CD4-positive, CD25-positive, alpha-beta regulatory T cell (primary cell): ENCODE results near the gene PCDHA4. TPM values are rescaled to one million over a fixed set of nuclear protein-coding genes. Genes with fewer than 3 reads are reported as not detected.
"Not testable (repeated sequence)": the region's sequence is repeated elsewhere in the genome, so short reads cannot be mapped to it uniquely, and the experiment has no call there.

Experiments
- ATAC-seq, 2 donors: fragments of 150-1000 bp; cut with Tn5 transposase; one replicate each; pipeline ENCODE4 v1.10.0; 2021; ENCODE audit warnings: low read depth in 2 of 2, moderate number of reproducible peaks in 2 of 2, moderate library complexity in 1 of 2
- DNase-seq, 3 donors: peaks; one replicate each; pipeline versions ENCODE4 v3.0.0 to v3.0.0-alpha.2; 2012 to 2022; ENCODE audit warnings: mixed read lengths in 1 of 3
- H3K27ac ChIP-seq: one replicate; pipeline ENCODE4 v1.7.0; 2013; ENCODE audit warnings: mild to moderate bottlenecking, low read length; ENCODE audit not compliant: insufficient read depth, poor library complexity, severe bottlenecking
- H3K27me3 ChIP-seq: one replicate; pipeline ENCODE4 v1.7.0; 2013; ENCODE audit warnings: low read length; ENCODE audit not compliant: control insufficient read depth, insufficient read depth
- H3K36me3 ChIP-seq: one replicate; pipeline ENCODE4 v1.7.0; 2013; ENCODE audit warnings: mild to moderate bottlenecking, low read length, moderate library complexity; ENCODE audit not compliant: control insufficient read depth, insufficient read depth
- H3K4me1 ChIP-seq: 2 replicates; pipeline ENCODE4 v1.7.0; 2013; ENCODE audit warnings: mild to moderate bottlenecking, low read length; ENCODE audit not compliant: insufficient read depth, control insufficient read depth, poor library complexity, severe bottlenecking
- H3K4me3 ChIP-seq: one replicate; pipeline ENCODE4 v1.7.0; 2013; ENCODE audit warnings: low read depth, mild to moderate bottlenecking, low read length, moderate library complexity
- H3K9me3 ChIP-seq, 2 experiments: 1 replicate in 1 of 2; 2 replicates in 1 of 2; pipeline ENCODE4 v1.7.0; 2013; ENCODE audit warnings: low read length in 2 of 2, mild to moderate bottlenecking in 1 of 2, moderate library complexity in 1 of 2; ENCODE audit not compliant: control insufficient read depth in 2 of 2
- H3K27ac Mint-ChIP-seq, 3 donors: one replicate each; pipeline ENCODE4 v1.8.0; 2020 to 2022; ENCODE audit warnings: mild to moderate bottlenecking in 3 of 3, mixed read lengths in 3 of 3, moderate library complexity in 2 of 3
- H3K27me3 Mint-ChIP-seq: one replicate; pipeline ENCODE4 v1.8.0; 2022; ENCODE audit warnings: mild to moderate bottlenecking, mixed read lengths
- H3K36me3 Mint-ChIP-seq: one replicate; pipeline ENCODE4 v1.8.0; 2020; ENCODE audit warnings: mixed read lengths
- H3K4me1 Mint-ChIP-seq, 4 donors: one replicate each; pipeline ENCODE4 v1.8.0; 2020 to 2022; ENCODE audit warnings: mixed read lengths in 4 of 4, mild to moderate bottlenecking in 1 of 4
- H3K4me3 Mint-ChIP-seq, 4 donors: one replicate each; pipeline ENCODE4 v1.8.0; 2020 to 2022; ENCODE audit warnings: mild to moderate bottlenecking in 4 of 4, mixed read lengths in 4 of 4, moderate library complexity in 3 of 4
- H3K9me3 Mint-ChIP-seq, 7 donors: one replicate each; pipeline ENCODE4 v1.8.0; 2020 to 2022; ENCODE audit warnings: mixed read lengths in 7 of 7, mild to moderate bottlenecking in 3 of 7, moderate library complexity in 2 of 7
- polyA plus RNA-seq, 4 donors: library from polyadenylated mRNA; unstranded; fragments of 300-500 nt; fragmentation: Illumina TruSeq; gene quantifications; one replicate each; pipeline ENCODE4 v1.2.3, GENCODE V29; 2021
- total RNA-seq: library from RNA; stranded (reverse); gene quantifications from one replicate; pipeline ENCODE4 v1.2.3, GENCODE V29; 2022

Gene PCDHA4
- total and polyA plus RNA-seq, 5 donors from 2014 or later: not detected

DNA sequence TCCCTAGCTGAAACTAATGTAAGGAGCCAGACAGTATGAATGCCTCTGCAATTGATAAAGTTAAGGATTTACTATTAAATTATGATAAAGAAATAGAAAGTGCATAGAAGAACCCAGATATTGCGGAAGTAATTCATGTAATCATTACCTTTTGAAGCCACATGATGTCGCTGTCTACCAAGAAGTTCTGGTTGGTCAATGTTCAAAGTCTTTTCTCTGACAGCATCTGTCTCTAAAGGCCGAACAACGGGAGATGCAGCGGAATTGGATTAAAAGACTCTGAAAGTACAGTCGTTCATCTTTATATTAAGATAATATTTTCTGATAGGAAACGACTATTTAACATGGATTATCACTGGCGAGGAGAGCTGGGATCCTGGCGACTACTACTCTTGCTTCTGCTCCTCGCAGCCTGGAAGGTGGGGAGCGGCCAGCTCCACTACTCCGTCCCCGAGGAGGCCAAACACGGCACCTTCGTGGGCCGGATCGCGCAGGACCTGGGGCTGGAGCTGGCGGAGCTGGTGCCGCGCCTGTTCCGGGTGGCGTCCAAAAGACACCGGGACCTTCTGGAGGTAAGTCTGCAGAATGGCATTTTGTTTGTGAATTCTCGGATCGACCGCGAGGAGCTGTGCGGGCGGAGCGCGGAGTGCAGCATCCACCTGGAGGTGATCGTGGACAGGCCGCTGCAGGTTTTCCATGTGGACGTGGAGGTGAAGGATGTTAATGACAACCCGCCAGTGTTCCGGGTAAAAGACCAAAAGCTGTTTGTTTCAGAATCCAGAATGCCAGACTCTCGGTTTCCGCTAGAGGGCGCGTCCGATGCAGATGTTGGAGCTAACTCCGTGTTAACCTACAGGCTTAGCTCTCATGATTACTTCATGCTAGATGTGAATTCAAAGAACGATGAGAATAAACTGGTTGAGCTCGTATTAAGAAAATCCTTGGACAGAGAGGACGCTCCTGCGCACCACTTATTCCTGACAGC lies 34.4 kb downstream of the PCDHA4 start, which contains the start of gene PCDHA8:
Gene PCDHA8, plus strand, starts transcription at position 210 of the 985 bp plus-strand sequence. Its CDS starts 135 bp downstream, at position 345.
- H3K36me3 Mint-ChIP-seq: no peaks in the 10 kb centered on the region
- Histone ChIP-seq H3K4me3 (no peak within 1 kb of the TSS), H3K27ac (no peak within 1 kb of the TSS), H3K36me3 (no peaks in the 10 kb centered on the region), H3K4me1 (no peaks in the 10 kb centered on the region), H3K27me3 (no peaks in the 10 kb centered on the region), H3K9me3 (peaks cover 3 to 8% of the 10 kb centered on the region in 2 experiments)
- H3K27me3 Mint-ChIP-seq: no peaks in the 10 kb centered on the region
- DNase-seq: peak in 1 of 3 donors; percentile 5
- H3K9me3 Mint-ChIP-seq: peaks cover 0 to 21% (median 4%) of the 10 kb centered on the region in 7 donors
- peak within 1 kb of the TSS in 1 of 4 donors; percentile 24 for H3K4me3 Mint-ChIP-seq
- ATAC-seq: no peak
- no peak within 1 kb of the TSS for H3K27ac Mint-ChIP-seq
- H3K4me1 Mint-ChIP-seq: no peaks in the 10 kb centered on the region

DNA sequence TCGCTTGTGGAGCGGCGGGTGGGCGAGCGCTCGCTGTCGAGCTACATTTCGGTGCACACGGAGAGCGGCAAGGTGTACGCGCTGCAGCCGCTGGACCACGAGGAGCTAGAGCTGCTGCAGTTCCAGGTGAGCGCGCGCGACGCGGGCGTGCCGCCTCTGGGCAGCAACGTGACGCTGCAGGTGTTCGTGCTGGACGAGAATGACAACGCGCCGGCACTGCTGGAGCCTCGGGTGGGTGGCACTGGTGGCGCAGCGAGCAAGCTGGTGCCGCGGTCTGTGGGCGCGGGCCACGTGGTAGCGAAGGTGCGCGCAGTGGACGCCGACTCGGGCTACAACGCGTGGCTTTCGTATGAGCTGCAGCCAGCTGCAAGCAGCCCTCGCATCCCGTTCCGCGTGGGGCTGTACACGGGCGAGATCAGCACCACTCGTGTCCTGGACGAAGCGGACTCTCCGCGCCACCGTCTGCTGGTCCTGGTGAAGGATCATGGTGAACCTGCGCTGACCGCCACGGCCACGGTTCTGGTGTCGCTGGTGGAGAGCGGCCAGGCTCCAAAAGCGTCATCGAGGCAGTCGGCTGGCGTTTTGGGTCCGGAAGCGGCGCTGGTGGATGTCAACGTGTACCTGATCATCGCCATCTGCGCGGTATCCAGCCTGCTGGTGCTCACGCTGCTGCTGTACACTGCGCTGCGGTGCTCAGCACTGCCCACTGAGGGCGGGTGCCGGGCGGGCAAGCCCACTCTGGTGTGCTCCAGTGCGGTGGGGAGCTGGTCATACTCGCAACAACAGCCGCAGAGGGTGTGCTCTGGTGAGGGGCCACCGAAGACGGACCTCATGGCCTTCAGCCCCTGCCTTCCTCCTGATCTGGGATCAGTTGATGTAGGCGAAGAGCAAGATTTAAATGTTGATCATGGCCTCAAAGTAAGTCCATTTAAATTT lies 36.2 kb downstream of the PCDHA4 start:
- Histone ChIP-seq H3K4me3 (no peak overlapping the region), H3K36me3 (no peaks in the 10 kb centered on the region), H3K4me1 (no peaks in the 10 kb centered on the region), H3K27ac (no peak overlapping the region), H3K27me3 (peaks cover 3% of the 10 kb centered on the region), H3K9me3 (peaks cover 3 to 8% of the 10 kb centered on the region in 2 experiments)
- Mint-ChIP-seq H3K36me3 (no peaks in the 10 kb centered on the region), H3K4me1 (no peaks in the 10 kb centered on the region), H3K9me3 (peaks cover 0 to 26% (median 7%) of the 10 kb centered on the region in 7 donors), H3K27me3 (no peaks in the 10 kb centered on the region), H3K27ac (no peak overlapping the region), H3K4me3 (no peak overlapping the region)
- ATAC-seq (no peak), DNase-seq (no peak)

DNA sequence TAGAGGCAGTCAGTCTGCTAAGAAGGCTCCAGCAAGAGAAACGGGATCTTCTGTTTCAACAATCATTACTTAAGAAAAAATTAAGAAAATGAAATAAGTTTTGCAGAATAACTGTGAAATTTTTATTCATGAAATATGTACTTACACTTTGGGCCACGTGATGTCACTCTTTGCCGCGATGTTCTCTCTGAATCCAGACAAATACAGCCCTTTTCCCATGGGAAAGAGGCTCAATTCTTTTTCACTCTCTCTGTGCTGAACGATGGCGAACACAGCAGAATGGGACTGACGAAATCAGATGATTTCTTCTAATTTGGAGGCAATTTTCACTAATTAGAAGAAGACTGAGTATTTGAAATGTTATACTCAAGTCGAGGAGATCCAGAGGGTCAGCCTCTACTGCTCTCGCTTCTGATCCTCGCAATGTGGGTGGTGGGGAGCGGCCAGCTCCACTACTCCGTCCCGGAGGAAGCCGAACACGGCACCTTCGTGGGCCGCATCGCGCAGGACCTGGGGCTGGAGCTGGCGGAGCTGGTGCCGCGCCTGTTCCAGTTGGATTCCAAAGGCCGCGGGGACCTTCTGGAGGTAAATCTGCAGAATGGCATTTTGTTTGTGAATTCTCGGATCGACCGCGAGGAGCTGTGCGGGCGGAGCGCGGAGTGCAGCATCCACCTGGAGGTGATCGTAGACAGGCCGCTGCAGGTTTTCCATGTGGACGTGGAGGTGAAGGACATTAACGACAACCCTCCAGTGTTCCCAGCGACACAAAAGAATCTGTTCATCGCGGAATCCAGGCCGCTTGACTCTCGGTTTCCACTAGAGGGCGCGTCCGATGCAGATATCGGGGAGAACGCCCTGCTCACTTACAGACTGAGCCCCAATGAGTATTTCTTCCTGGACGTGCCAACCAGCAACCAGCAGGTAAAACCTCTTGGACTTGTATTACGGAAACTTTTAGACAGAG lies 41.6 kb downstream of the PCDHA4 start, which contains the start of gene PCDHA9:
Gene PCDHA9, plus strand, starts transcription at position 244 of the 964 bp plus-strand sequence. Its CDS starts 114 bp downstream, at position 358.
- not testable (repeated sequence) for H3K36me3 Mint-ChIP-seq, H3K4me3 Mint-ChIP-seq, ATAC-seq, H3K27me3 Mint-ChIP-seq, H3K4me1 ChIP-seq, H3K27ac ChIP-seq, H3K36me3 ChIP-seq, H3K4me1 Mint-ChIP-seq, H3K4me3 ChIP-seq, DNase-seq, H3K27ac Mint-ChIP-seq, H3K27me3 ChIP-seq
- H3K9me3 ChIP-seq: peaks cover 5 to 11% of the 10 kb centered on the region in 2 experiments
- H3K9me3 Mint-ChIP-seq: peaks cover 0 to 13% (median 3%) of the 10 kb centered on the region in 7 donors

DNA sequence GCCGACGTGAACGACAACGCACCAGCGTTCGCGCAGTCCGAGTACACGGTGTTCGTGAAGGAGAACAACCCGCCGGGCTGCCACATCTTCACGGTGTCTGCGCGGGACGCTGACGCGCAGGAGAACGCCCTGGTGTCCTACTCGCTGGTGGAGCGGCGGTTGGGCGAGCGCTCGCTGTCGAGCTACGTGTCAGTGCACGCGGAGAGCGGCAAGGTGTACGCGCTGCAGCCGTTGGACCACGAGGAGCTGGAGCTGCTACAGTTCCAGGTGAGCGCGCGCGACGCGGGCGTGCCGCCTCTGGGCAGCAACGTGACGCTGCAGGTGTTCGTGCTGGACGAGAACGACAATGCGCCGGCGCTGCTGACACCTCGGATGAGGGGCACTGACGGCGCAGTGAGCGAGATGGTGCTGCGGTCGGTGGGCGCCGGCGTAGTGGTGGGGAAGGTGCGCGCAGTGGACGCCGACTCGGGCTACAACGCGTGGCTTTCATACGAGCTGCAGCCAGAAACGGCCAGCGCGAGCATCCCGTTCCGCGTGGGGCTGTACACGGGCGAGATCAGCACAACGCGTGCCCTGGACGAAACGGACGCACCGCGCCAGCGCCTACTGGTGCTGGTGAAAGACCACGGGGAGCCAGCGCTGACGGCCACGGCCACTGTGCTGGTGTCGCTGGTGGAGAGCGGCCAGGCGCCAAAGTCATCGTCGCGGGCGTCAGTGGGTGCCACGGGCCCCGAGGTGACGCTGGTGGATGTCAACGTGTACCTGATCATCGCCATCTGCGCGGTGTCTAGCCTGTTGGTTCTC lies 43.2 kb downstream of the PCDHA4 start:
- peaks cover 0 to 16% (median 3%) of the 10 kb centered on the region in 7 donors for H3K9me3 Mint-ChIP-seq
- H3K27me3 ChIP-seq, DNase-seq, H3K27ac ChIP-seq, H3K27ac Mint-ChIP-seq, H3K4me3 Mint-ChIP-seq, H3K36me3 ChIP-seq, H3K27me3 Mint-ChIP-seq, H3K36me3 Mint-ChIP-seq, H3K4me1 Mint-ChIP-seq, H3K4me3 ChIP-seq, ATAC-seq, H3K4me1 ChIP-seq: not testable (repeated sequence)
- peaks cover 7 to 10% of the 10 kb centered on the region in 2 experiments for H3K9me3 ChIP-seq

DNA sequence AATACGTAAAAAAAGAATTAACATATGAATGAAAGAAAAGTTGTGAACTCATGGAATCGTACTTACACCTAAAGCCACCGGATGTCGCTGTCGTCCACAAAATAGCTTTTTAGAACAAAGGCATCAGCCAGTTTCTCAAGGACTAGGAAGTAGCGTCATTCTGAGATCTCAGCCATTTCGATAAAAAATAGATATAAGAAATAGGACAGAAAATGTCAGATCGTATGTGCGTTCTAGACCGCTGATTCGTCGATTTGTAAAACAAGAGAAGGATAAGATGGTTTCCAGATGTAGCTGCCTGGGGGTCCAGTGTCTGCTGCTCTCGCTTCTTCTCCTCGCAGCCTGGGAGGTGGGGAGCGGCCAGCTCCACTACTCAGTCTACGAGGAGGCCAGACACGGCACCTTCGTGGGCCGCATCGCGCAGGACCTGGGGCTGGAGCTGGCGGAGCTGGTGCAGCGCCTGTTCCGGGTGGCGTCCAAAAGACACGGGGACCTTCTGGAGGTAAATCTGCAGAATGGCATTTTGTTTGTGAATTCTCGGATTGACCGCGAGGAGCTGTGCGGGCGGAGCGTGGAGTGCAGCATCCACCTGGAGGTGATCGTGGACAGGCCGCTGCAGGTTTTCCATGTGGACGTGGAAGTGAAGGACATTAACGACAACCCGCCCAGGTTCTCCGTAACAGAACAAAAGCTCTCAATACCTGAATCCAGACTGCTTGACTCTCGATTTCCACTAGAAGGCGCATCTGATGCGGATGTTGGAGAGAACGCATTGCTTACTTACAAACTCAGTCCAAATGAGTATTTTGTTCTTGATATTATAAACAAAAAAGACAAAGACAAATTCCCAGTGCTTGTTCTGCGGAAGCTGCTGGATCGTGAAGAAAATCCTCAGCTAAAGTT lies 49.2 kb downstream of the PCDHA4 start, which contains the start of gene PCDHA10:
Gene PCDHA10, plus strand, starts transcription at position 126 of the 903 bp plus-strand sequence. Its CDS starts 152 bp downstream, at position 278.
- peaks cover 9 to 11% of the 10 kb centered on the region in 2 experiments for H3K9me3 ChIP-seq
- Mint-ChIP-seq H3K9me3 (peaks cover 0 to 29% (median 4%) of the 10 kb centered on the region in 7 donors), H3K27me3 (no peaks in the 10 kb centered on the region), H3K4me1 (no peaks in the 10 kb centered on the region), H3K27ac (peak within 1 kb of the TSS in 1 of 3 donors; percentile 66), H3K36me3 (no peaks in the 10 kb centered on the region), H3K4me3 (no peak within 1 kb of the TSS)
- no peak for DNase-seq
- H3K4me1 ChIP-seq: no peaks in the 10 kb centered on the region
- no peak for ATAC-seq
- H3K4me3 ChIP-seq: no peak within 1 kb of the TSS
- no peaks in the 10 kb centered on the region for H3K27me3 ChIP-seq
- no peak within 1 kb of the TSS for H3K27ac ChIP-seq
- H3K36me3 ChIP-seq: no peaks in the 10 kb centered on the region
